ENCODE measurements around the gene VPS16. TPM values are rescaled to one million over a fixed set of nuclear protein-coding genes. Genes with fewer than 3 reads are reported as not detected.

VPS16 gene
- total and polyA plus RNA-seq, 2 of the 13 experiments (the other 11 are each of a cell fraction or from before 2014, with no cell fraction given), result 34.2 to 35.4 TPM

DNA sequence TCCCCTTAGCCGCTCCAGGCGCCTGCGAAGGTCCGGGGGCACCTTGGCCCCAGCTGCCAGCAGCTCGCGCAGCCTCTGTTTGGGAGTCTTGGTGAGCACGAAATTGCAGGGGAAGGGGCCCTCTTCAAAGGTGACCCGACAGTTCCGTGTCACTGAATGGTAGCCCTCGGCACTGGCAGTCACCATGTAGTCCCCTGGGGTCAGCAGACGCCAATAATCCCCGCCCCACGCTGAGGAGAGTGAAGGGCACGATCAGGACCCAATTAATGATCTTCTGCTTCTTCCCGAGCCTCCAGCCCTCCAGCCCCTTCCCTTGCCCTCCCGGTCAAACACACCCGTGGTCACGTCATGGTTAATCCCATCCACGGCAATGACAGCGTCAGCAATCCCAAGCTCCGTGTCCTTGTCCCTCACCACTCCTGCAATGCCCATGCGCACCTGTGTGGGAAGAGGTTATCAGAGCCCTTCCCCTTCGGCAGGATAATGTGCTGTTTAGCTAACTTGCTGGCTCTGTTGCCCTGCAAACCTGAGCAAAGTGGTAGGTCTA, 46.3 kb upstream of the VPS16 start:
- POLR2A ChIA-PET, result no interaction called here

DNA sequence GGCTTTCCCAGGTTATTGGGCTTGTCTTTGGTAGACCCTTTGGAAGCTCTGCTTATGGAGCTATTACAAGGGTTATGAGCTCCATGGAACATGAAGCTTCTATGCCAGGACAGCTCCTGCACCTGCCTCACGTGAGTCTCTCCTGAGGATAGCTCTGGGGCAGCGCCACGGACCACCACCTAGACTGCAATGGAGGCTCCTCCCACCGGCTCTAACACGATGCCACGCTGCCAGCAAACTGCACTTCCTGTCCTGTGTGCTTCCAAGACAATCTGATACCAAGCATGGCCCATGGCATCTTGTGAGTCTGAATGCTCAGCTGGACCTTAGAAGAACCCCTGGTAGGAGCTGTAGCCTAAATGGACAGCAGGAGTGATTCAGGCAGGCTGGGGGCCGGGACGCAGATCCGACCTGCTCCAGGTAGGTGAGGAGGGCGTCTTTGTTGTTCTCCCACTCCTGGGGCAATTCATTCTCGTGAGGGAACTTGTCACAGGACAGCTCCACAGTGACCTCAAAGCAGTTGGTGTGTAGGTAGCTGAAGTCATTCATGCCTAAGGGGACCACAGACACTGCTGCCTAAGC, 45.6 kb upstream of the VPS16 start:
- no TSS peak for BruUV-seq (replicated peaks)
- Histone ChIP-seq H3K36me3 (replicated peaks in 1 of 2; ENCODE audit: control insufficient read depth in 1 of 2, insufficient read depth in 2 of 2, low read length in 2 of 2) (no peaks in the 10 kb centered on the region), H3K9ac (ENCODE audit: insufficient read depth, low read depth, low read length) (no peak overlapping the region), H3K4me3 (replicated peaks in 1 of 3; ENCODE audit: insufficient read depth in 1 of 3, low read depth in 2 of 3, low read length in 3 of 3) (no peak overlapping the region), H3K27me3 (ENCODE audit: control insufficient read depth in 1 of 2, insufficient read depth in 2 of 2, low read length in 2 of 2) (peaks cover 19 to 74% of the 10 kb centered on the region in 2 experiments), H2AFZ (ENCODE audit: low read length) (no peak overlapping the region), H3K4me1 (ENCODE audit: insufficient read depth, low read length) (no peaks in the 10 kb centered on the region), H3K79me2 (ENCODE audit: insufficient read depth, low read length) (no peaks in the 10 kb centered on the region), H4K20me1 (ENCODE audit: insufficient read depth, low read length) (no peaks in the 10 kb centered on the region), H3K4me2 (ENCODE audit: low read depth, low read length) (no peak overlapping the region), H3K9me3 (ENCODE audit: low read length) (no peaks in the 10 kb centered on the region), H3K27ac (ENCODE audit: extremely low read length, insufficient read depth, low read length) (no peak overlapping the region)
- 29% methylated on average over 9 of the region's 11 CpGs for WGBS (ENCODE audit: low lambda C conversion rate)
- CTCF ChIA-PET (ENCODE audit: low intra/inter-chr PET ratio, low total read pairs), result no interaction called here
- intact Hi-C loops (cut with micrococcal nuclease; ENCODE audit: unreplicated experiment) (no loop called here), in situ Hi-C loops (cut with HindIII; ENCODE audit: extremely low pct_ligation_motif_present, low pct_unique_long_range_greater_than_20kb) (no loop called here)
- POLR2A ChIA-PET, result no interaction called here
- no peak for DNase-seq (ENCODE audit: low spot score)
- no peak for ATAC-seq
- no peak for FAIRE-seq
- TF ChIP-seq, protein P1, sequence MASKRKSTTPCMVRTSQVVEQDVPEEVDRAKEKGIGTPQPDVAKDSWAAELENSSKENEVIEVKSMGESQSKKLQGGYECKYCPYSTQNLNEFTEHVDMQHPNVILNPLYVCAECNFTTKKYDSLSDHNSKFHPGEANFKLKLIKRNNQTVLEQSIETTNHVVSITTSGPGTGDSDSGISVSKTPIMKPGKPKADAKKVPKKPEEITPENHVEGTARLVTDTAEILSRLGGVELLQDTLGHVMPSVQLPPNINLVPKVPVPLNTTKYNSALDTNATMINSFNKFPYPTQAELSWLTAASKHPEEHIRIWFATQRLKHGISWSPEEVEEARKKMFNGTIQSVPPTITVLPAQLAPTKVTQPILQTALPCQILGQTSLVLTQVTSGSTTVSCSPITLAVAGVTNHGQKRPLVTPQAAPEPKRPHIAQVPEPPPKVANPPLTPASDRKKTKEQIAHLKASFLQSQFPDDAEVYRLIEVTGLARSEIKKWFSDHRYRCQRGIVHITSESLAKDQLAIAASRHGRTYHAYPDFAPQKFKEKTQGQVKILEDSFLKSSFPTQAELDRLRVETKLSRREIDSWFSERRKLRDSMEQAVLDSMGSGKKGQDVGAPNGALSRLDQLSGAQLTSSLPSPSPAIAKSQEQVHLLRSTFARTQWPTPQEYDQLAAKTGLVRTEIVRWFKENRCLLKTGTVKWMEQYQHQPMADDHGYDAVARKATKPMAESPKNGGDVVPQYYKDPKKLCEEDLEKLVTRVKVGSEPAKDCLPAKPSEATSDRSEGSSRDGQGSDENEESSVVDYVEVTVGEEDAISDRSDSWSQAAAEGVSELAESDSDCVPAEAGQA (IDR thresholded peaks at IDR 0.05; ENCODE audit: low read depth), result no peak
- TF ChIP-seq, protein P1 (CRISPR knock-in tag; IDR thresholded peaks at IDR 0.05; ENCODE audit: borderline replicate concordance), result no peak
- no peak for TF ChIP-seq ELF3 (CRISPR knock-in tag; IDR thresholded peaks at IDR 0.05)
- no peak for TF ChIP-seq SATB2 (CRISPR knock-in tag; IDR thresholded peaks at IDR 0.05)
- TF ChIP-seq ZFP90 (CRISPR knock-in tag; IDR thresholded peaks at IDR 0.05; ENCODE audit: borderline replicate concordance), result no peak
- TF ChIP-seq SIN3A (IDR thresholded peaks at IDR 0.05; ENCODE audit: borderline replicate concordance, low read depth, low read length), result no peak
- TF ChIP-seq, protein P2, sequence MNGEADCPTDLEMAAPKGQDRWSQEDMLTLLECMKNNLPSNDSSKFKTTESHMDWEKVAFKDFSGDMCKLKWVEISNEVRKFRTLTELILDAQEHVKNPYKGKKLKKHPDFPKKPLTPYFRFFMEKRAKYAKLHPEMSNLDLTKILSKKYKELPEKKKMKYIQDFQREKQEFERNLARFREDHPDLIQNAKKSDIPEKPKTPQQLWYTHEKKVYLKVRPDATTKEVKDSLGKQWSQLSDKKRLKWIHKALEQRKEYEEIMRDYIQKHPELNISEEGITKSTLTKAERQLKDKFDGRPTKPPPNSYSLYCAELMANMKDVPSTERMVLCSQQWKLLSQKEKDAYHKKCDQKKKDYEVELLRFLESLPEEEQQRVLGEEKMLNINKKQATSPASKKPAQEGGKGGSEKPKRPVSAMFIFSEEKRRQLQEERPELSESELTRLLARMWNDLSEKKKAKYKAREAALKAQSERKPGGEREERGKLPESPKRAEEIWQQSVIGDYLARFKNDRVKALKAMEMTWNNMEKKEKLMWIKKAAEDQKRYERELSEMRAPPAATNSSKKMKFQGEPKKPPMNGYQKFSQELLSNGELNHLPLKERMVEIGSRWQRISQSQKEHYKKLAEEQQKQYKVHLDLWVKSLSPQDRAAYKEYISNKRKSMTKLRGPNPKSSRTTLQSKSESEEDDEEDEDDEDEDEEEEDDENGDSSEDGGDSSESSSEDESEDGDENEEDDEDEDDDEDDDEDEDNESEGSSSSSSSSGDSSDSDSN (CRISPR knock-in tag; IDR thresholded peaks at IDR 0.05), result no peak
- TF ChIP-seq TP53 (CRISPR knock-in tag; conservative IDR thresholded peaks at IDR 0.05), result no peak
- no peak for TF ChIP-seq HOXA3 (CRISPR knock-in tag; IDR thresholded peaks at IDR 0.05)

More for the DNA sequence above, 46.3 kb upstream of the VPS16 start:
- WGBS (ENCODE audit: low lambda C conversion rate), result 43% methylated on average over 23 of the region's 23 CpGs
- no peak for DNase-seq (ENCODE audit: low spot score)
- Histone ChIP-seq H2AFZ (ENCODE audit: low read length) (no peak overlapping the region), H3K4me2 (ENCODE audit: low read depth, low read length) (no peak overlapping the region), H3K27ac (ENCODE audit: extremely low read length, insufficient read depth, low read length) (no peak overlapping the region), H3K4me3 (replicated peaks in 1 of 3; ENCODE audit: insufficient read depth in 1 of 3, low read depth in 2 of 3, low read length in 3 of 3) (no peak overlapping the region), H3K4me1 (ENCODE audit: insufficient read depth, low read length) (no peaks in the 10 kb centered on the region), H3K9me3 (ENCODE audit: low read length) (no peaks in the 10 kb centered on the region), H3K36me3 (replicated peaks in 1 of 2; ENCODE audit: control insufficient read depth in 1 of 2, insufficient read depth in 2 of 2, low read length in 2 of 2) (no peaks in the 10 kb centered on the region), H3K9ac (ENCODE audit: insufficient read depth, low read depth, low read length) (no peak overlapping the region), H4K20me1 (ENCODE audit: insufficient read depth, low read length) (no peaks in the 10 kb centered on the region), H3K79me2 (ENCODE audit: insufficient read depth, low read length) (no peaks in the 10 kb centered on the region), H3K27me3 (ENCODE audit: control insufficient read depth in 1 of 2, insufficient read depth in 2 of 2, low read length in 2 of 2) (peaks cover 16 to 67% of the 10 kb centered on the region in 2 experiments)
- intact Hi-C loops (cut with micrococcal nuclease; ENCODE audit: unreplicated experiment), result no loop called here
- TF ChIP-seq MLLT10 (CRISPR knock-in tag; IDR thresholded peaks at IDR 0.05) (no peak), ZNF441 (CRISPR knock-in tag; IDR thresholded peaks at IDR 0.05; ENCODE audit: borderline replicate concordance) (no peak), CREB1 (IDR thresholded peaks at IDR 0.05) (peak; percentile 65; the same call in 1 of the 2 replicates), CREB1 (CRISPR knock-in tag; IDR thresholded peaks at IDR 0.05) (no peak)
- no peak for ATAC-seq
- CTCF ChIA-PET (ENCODE audit: low intra/inter-chr PET ratio, low total read pairs), result no interaction called here
- in situ Hi-C loops (cut with HindIII; ENCODE audit: extremely low pct_ligation_motif_present, low pct_unique_long_range_greater_than_20kb), result no loop called here
- no peak for FAIRE-seq
- no TSS peak for BruUV-seq (replicated peaks)

Measured in HepG2 (cell line).